Uterus (tissue), 2 donors: ENCODE data around the gene ESYT1.

Experiments
- POLR2A ChIP-seq, 2 donors: fragments of 450-650 bp; IDR thresholded peaks; one replicate each; pipeline ENCODE4 v1.6.1; 2016; ENCODE audit warnings: antibody characterized with exemption in 2 of 2, mild to moderate bottlenecking in 1 of 2, moderate library complexity in 1 of 2
- TF ChIP-seq, protein P1 (sequence below), 4 experiments: fragments of 200-600 bp in 2 of 4; fragments of 450-650 bp in 2 of 4; sonication (generic) in 2 of 4; IDR thresholded peaks; one replicate each; pipeline ENCODE4 v1.5.1; 2016 to 2019; ENCODE audit warnings: antibody characterized with exemption in 4 of 4, mild to moderate bottlenecking in 2 of 4, moderate library complexity in 1 of 4

DNA sequence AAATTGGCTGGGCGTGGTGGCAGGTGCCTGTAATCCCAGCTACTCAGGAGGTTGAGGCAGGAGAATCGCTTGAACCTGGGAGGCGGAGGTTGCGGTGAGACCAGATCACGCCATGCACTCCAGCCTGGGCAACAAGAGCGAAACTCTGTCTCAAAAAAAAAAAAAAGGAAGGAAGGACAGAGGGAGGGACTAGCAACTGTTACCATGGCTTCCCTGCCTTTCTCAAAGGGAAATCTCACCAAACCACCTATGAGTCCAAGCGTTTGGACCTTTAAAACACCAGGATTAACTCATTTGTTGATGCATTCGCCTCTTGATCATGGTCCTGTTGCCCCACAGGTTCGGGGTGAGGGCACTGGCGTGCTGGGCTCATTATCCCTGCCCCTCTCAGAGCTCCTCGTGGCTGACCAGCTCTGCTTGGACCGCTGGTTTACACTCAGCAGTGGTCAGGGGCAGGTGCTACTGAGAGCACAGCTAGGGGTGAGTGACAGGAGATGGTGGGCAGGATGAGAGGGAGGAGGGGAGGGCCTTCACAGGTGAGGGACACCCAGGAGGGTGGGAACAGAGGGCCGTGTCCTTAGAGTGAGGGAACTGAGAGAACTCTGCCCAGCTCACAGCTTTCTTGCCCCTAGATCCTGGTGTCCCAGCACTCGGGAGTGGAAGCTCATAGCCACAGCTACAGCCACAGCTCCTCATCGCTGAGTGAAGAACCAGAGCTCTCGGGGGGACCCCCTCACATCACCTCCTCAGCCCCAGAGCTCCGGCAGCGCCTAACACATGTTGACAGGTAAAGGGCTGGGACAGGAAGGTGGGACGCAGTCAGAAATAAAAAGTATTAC, 14.1 kb downstream of the ESYT1 start:
- no peak for TF ChIP-seq POLR2A (IDR thresholded peaks at IDR 0.05)
- TF ChIP-seq, protein P1, sequence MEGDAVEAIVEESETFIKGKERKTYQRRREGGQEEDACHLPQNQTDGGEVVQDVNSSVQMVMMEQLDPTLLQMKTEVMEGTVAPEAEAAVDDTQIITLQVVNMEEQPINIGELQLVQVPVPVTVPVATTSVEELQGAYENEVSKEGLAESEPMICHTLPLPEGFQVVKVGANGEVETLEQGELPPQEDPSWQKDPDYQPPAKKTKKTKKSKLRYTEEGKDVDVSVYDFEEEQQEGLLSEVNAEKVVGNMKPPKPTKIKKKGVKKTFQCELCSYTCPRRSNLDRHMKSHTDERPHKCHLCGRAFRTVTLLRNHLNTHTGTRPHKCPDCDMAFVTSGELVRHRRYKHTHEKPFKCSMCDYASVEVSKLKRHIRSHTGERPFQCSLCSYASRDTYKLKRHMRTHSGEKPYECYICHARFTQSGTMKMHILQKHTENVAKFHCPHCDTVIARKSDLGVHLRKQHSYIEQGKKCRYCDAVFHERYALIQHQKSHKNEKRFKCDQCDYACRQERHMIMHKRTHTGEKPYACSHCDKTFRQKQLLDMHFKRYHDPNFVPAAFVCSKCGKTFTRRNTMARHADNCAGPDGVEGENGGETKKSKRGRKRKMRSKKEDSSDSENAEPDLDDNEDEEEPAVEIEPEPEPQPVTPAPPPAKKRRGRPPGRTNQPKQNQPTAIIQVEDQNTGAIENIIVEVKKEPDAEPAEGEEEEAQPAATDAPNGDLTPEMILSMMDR (IDR thresholded peaks at IDR 0.05), result no peak
